GM19035 (cell line): Measurements from ENCODE around the gene MAMDC4.
"Not testable (repeated sequence)": the region's sequence is repeated elsewhere in the genome, so short reads cannot be mapped to it uniquely, and the experiment has no call there.

Experiments
- ATAC-seq: cut with Tn5 transposase; IDR thresholded peaks from one replicate; pipeline ENCODE4 v1.9.1; 2021; ENCODE audit not compliant: unreplicated experiment

MAMDC4 gene

DNA sequence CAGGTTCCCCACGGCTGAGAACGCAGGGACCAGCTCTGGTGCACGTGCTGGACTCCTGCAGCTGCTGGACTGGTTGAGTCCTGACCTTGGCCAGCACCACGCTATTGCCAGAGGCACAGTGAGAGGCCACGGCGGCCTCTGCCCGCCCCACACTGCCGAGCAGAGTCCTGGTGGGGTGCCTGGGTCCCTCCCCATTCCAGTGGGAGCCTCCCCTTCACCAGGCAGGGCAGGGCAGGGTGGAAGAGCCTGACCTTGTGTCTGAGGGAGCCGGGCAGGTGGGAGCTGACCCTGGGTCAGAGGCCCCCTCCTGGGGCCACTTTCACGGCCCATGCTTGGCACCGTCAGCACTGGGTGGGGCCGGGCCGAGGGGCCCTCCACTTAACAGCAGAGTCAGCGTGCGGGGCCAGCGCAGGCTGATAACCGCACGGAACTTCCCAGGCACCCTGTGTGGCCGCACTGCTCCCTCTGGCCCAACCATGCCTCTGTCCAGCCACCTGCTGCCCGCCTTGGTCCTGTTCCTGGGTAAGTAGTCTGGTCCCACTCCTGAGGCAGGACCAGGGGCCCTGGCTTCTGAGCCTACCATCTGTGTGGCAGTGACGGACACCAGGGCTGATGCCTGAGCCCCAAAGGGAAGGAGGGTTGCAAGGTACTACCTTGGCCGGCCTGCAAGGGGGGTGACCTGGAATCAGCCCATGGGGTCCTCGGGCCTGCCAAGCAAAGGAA is at the start of gene MAMDC4:
Gene MAMDC4 (plus strand): TSS at position 406 of the 723 bp plus-strand sequence. CDS start 71 bp downstream, at position 477.
- no peak for ATAC-seq

DNA sequence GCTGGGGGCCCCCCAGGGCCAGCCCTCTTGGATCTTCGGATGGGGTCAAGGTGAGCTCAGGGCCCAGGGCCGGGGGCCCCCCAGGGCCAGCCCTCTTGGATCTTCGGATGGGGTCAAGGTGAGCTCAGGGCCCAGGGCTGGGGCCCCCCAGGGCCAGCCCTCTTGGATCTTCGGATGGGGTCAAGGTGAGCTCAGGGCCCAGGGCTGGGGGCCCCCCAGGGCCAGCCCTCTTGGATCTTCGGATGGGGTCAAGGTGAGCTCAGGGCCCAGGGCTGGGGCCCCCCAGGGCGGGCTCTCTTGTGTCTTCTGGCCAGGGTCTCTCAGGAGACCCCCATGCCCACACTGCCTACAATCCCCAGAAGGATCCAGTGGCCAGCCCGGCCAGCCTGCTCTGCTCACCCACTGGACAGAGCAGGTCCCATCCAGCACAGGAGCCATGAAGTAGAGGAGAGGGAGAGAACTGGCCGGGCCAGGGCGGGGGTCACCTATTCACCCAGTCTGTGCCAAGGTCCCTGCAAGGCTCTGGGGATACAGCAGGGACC is 49.1 kb upstream of the MAMDC4 start:
- not testable (repeated sequence) for ATAC-seq

- ATAC-seq: no peak
Observed at GRCh38 chr9:136803551-136804508, 48.3 kb upstream of the MAMDC4 start.

DNA sequence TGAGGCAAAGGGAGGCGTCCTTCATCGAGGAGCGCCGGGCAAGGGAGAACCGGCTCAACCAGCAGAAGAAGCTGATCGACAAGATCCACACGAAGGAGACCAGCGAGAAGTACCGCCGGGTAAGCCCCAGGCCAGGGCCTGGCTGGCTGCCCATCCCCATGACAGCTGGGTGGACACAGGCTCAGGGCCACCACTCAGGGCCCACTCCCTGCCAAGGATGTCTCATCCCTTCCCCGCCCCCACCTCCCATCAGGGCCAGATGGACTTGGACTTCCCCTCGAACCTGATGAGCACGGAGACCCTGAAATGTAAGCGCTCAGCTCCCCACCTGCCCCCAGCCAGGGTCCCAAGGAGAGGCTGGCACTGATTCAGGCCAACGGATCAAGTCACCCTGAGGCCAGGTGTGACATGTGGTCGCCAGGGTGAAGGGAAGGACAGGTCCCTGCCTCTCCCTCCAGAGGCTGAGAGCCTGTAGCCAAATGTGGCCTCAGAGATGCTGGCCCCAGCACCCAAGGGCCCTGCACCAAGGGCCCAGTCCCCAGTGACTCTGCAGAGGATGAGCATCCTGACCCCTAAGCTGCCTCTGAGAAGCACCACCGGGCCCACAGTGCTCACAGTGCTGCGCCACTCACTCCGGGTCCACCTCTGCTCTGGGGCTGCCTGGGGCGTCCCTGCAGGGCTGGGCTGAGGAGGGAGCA is 47.5 kb upstream of the MAMDC4 start:
- ATAC-seq: no peak

GRCh38 chr9:136805207-136805740 is 46.9 kb upstream of the MAMDC4 start:
- no peak for ATAC-seq

- no peak for ATAC-seq
Observed at GRCh38 chr9:136806067-136806466, 46.1 kb upstream of the MAMDC4 start.

- no peak for ATAC-seq
Observed at GRCh38 chr9:136806631-136807201, 45.4 kb upstream of the MAMDC4 start.

DNA sequence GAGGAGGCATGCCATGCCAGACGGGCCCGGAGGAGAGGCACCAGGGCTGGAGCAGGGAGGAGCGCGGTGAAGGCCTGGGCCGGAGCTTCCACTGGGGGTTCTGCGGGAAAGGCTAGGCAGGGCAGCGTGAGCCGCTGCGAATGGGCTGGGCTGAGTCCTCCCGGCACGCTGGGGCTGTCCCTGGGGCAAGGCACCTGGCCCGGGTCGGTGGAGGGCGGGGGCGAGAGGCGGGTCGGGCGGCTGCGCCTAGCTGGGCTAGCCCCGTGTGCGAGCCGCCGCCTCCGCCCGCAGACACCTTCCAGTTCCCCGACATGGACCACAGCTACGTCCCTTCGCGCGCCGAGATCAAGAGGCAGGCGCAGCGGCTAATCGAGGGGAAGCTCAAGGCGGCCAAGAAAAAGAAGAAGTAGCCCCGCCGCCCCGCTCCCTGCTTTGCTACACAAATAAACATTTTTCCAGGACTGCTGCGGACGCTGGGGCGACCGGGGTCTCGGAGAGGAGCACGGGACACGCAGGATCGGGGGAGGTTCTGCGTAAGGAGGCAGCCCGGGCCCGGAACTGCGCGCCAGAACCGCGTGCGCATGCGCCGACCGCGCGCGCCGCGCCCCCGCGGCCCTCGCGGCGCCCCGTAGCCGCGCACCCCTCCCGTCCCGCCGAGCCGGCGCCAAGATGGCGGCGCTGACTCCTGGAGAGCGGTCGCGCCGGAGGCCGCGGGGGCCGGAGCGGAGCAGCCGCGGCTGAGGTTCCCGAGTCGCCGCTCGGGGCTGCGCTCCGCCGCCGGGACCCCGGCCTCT is 44.7 kb upstream of the MAMDC4 start, which contains the start of gene RABL6:
Gene RABL6 (plus strand): TSS at position 668 of the 794 bp plus-strand sequence. CDS start 249 bp downstream, outside the sequence.
- peak; percentile 77 for ATAC-seq

DNA sequence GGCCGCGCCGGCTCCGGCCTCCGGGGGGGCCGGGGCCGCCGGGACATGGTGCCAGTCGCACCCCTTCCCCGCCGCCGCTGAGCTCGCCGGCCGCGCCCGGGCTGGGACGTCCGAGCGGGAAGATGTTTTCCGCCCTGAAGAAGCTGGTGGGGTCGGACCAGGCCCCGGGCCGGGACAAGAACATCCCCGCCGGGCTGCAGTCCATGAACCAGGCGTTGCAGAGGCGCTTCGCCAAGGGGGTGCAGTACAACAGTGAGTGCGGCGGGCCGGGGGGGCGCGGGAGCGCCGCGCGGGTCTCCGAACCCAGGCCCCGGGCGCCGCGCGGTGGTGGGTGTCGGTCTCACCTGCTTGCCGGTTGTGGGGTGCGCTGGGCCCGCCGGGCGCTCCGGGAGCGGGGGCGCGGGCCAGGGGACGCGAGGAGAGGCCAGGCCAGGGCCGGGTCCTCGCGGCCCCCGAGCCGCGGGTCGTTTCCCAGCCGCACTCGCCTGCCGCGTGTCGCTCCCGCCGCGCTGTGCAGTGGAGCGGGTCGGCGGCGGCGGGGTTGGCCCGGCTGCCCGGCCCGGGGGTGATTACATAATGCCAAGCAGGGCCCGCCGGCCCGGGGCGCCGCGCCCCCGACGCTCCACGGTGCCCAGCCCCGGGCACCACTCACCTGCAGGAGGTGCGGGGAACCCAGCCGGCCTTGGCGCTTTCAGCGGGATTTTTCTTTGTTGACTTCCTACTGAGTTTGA is 43.9 kb upstream of the MAMDC4 start:
- ATAC-seq: peak; percentile 39

- no peak for ATAC-seq
Observed at GRCh38 chr9:136808806-136809158, 43.4 kb upstream of the MAMDC4 start.

DNA sequence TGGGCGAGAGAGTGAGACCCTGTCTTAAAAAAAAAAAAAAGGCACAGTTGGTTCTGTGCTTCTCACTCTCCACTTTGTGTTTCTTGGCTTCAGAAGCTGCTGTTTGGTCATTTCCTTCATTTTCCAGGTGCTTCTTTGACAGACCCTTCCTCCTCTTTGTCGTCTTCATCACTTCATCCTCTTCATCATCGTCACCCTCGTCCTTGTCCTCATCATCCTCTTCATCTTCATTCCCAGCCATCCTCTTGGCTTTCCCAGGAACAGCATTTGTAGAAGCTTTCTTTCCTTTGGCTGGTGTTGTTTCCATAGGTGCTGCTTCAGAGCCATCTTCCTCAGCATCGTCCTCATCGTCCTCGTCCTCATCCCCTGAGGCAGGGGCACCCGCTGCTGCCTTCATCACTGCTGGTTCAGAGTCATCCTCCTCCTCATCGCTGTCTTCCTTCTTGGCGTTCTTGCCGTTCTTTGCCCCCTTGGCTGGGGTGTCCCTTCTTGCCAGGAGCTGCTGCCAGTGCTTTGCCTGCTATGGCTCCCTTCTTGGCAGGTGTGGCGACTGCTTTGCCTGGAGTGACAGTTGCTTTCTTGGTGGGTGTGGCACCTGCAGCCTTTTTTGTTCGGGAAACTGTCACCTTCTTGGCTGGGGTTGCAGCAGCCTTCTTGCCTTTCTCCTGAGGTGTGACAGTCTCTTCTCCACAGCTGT is 37.3 kb upstream of the MAMDC4 start:
- no peak for ATAC-seq

GRCh38 chr9:136815422-136815782 is 36.7 kb upstream of the MAMDC4 start:
- ATAC-seq: no peak

GRCh38 chr9:136820971-136821825 is 30.9 kb upstream of the MAMDC4 start:
- no peak for ATAC-seq

- no peak for ATAC-seq
Observed at GRCh38 chr9:136821826-136822544, 30.2 kb upstream of the MAMDC4 start.

GRCh38 chr9:136823136-136824046 is 28.8 kb upstream of the MAMDC4 start:
- ATAC-seq: no peak
